A673 (cell line): ENCODE measurements around the gene POTEB2.
"Not testable (repeated sequence)": the region's sequence is repeated elsewhere in the genome, so short reads cannot be mapped to it uniquely, and the experiment has no call there.

Source experiments
- CTCF ChIP-seq: fragments of 300-800, 200-600 bp; sonication (generic); conservative IDR thresholded peaks from 2 replicates; pipeline ENCODE4 v1.5.1; 2017; ENCODE audit warnings: low read depth, mild to moderate bottlenecking, antibody characterized with exemption, low read length, moderate library complexity, mixed read lengths
- EZH2 ChIP-seq: fragments of 200-600 bp; sonication (generic); IDR thresholded peaks from 2 replicates; pipeline ENCODE4 v1.6.1; 2017; ENCODE audit warnings: borderline replicate concordance, low read depth, mild to moderate bottlenecking, mixed read lengths, antibody characterized with exemption, low read length; ENCODE audit not compliant: poor library complexity, severe bottlenecking

DNA sequence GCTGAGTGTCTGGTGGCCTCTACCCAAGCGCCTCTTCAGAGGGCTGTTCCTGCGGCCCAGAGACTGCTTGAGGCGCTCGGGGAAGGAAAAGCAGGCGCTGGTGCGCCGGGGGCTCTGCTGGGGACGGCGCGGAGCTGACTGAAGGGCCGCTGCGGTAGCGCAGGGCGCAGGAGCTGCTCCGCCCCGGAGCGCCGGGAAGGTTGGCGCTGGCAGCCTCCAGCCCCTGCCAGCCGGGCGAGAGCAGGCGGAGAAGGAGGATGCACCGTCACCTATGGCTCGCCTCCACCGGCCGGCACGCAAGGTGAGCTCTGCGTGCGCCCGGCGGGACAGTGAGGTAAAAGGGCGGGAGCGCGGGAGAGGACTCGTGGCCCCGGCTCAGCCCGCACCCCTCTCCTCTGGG, 11.7 kb upstream of the POTEB2 start:
- not testable (repeated sequence) for TF ChIP-seq CTCF, EZH2
